SK-N-SH treated with all-trans-retinoic acid at 6 μM for 48 hours (cell line): ENCODE data around the gene SELENOM.

ENCODE experiments used
- BACH2 ChIP-seq: fragments of 250-450 bp; sonication (Bioruptor Pico); IDR thresholded peaks from 2 replicates; pipeline ENCODE4 v1.9.0; 2021; ENCODE audit warnings: mild to moderate bottlenecking, borderline replicate concordance
- CSDC2 ChIP-seq: fragments of 250-450 bp; sonication (Bioruptor Pico); IDR thresholded peaks from 2 replicates; pipeline ENCODE4 v1.5.0; 2020; ENCODE audit warnings: mild to moderate bottlenecking, moderate library complexity
- CSRNP3 ChIP-seq: fragments of 250-450 bp; sonication (Bioruptor Pico); IDR thresholded peaks from 2 replicates; pipeline ENCODE4 v1.5.1; 2021; ENCODE audit warnings: mild to moderate bottlenecking, moderate library complexity
- GLIS3 ChIP-seq: fragments of 250-450 bp; sonication (Bioruptor Pico); IDR thresholded peaks from 2 replicates; pipeline ENCODE4 v1.5.0; 2020; ENCODE audit warnings: mild to moderate bottlenecking, moderate library complexity
- ISL1 ChIP-seq: fragments of 250-450 bp; sonication (Bioruptor Pico); IDR thresholded peaks from 2 replicates; pipeline ENCODE4 v2.1.2; 2022; ENCODE audit warnings: mild to moderate bottlenecking, moderate library complexity
- RARB ChIP-seq: fragments of 250-450 bp; sonication (Bioruptor Pico); IDR thresholded peaks from 2 replicates; pipeline ENCODE4 v1.8.0; 2021; ENCODE audit warnings: mild to moderate bottlenecking, moderate library complexity
- SNAI2 ChIP-seq: fragments of 250-450 bp; sonication (Bioruptor Pico); IDR thresholded peaks from 2 replicates; pipeline ENCODE4 v1.5.0; 2020; ENCODE audit warnings: mild to moderate bottlenecking, moderate library complexity
- TSHZ2 ChIP-seq: fragments of 250-450 bp; sonication (Bioruptor Pico); IDR thresholded peaks from 2 replicates; pipeline ENCODE4 v1.5.0; 2020; ENCODE audit warnings: mild to moderate bottlenecking, moderate library complexity
- ZFP30 ChIP-seq: fragments of 450-650 bp; formaldehyde crosslinking; IDR thresholded peaks from 2 replicates; pipeline ENCODE4 v1.5.0; 2022; ENCODE audit warnings: mild to moderate bottlenecking, moderate library complexity

GRCh38 chr22:31068970-31069369 is 38.4 kb downstream of the SELENOM start:
- TF ChIP-seq ISL1 (CRISPR knock-in tag) (no peak), GLIS3 (CRISPR knock-in tag) (no peak), CSDC2 (CRISPR knock-in tag) (no peak), BACH2 (CRISPR knock-in tag) (no peak), TSHZ2 (no peak), CSRNP3 (CRISPR knock-in tag) (no peak), SNAI2 (CRISPR knock-in tag) (no peak), ZFP30 (CRISPR knock-in tag) (no peak), RARB (no peak)
